ENCODE results near the gene ERCC4.

The ERCC4 gene

DNA sequence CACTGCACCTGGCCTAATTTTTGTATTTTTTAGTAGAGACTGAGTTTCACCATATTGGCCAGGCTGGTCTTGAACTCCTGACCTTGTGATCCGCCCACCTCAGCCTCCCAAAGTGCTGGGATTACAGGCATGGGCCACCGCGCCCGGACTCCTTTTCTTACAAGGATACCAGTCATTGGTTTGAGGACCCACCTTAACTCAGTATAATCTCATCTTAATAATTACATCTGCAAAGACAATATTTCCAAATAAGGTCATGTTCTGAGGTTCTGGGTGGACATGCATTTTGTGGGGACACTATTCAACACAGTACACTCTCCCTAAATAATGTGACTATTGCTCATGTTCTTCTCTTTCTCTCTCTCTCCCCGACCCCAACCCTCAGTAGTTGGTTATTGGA lies 63.7 kb downstream of the ERCC4 start:
- Histone ChIP-seq H3K36me3 (ENCODE audit: control insufficient read depth, insufficient read depth, low read length) (no peaks in the 10 kb centered on the region), H3K4me3 (ENCODE audit: low read length) (no peak overlapping the region), H3K9me3 (ENCODE audit: control insufficient read depth, low read length) (no peaks in the 10 kb centered on the region), H3K9ac (ENCODE audit: low read length) (no peak overlapping the region), H3K27me3 (ENCODE audit: control insufficient read depth, insufficient read depth, low read length) (no peaks in the 10 kb centered on the region), H3K4me1 (ENCODE audit: control insufficient read depth, insufficient read depth, low read length) (no peaks in the 10 kb centered on the region)

DNA sequence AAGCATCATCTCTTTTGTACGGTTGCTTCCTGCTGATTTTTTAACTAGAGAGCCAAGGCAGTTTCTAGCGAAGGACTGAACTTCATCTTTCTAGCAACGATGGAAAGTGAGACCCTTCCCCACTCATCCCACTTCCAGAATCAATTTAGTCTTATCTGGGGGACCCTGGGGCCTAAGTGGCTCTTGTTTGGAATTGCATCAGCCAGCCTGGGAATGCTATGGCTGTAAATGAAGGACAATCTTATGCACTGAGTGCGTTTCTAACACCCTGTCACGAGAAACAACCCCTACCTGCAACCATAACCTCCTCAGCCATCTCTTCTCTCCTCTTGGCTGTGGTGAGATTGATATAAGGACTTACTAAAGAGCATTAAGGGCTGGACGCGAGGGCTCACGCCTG lies 64.8 kb downstream of the ERCC4 start:
- Histone ChIP-seq H3K4me1 (ENCODE audit: control insufficient read depth, insufficient read depth, low read length) (no peaks in the 10 kb centered on the region), H3K27me3 (ENCODE audit: control insufficient read depth, insufficient read depth, low read length) (no peaks in the 10 kb centered on the region), H3K9ac (ENCODE audit: low read length) (no peak overlapping the region), H3K9me3 (ENCODE audit: control insufficient read depth, low read length) (no peaks in the 10 kb centered on the region), H3K4me3 (ENCODE audit: low read length) (no peak overlapping the region), H3K36me3 (ENCODE audit: control insufficient read depth, insufficient read depth, low read length) (no peaks in the 10 kb centered on the region)

GRCh38 chr16:13988038-13988437 lies 68.1 kb downstream of the ERCC4 start:
- H3K36me3 ChIP-seq (ENCODE audit: control insufficient read depth, insufficient read depth, low read length) = no peaks in the 10 kb centered on the region
- no peak overlapping the region for H3K9ac ChIP-seq (ENCODE audit: low read length)
- H3K4me1 ChIP-seq (ENCODE audit: control insufficient read depth, insufficient read depth, low read length) = no peaks in the 10 kb centered on the region
- H3K4me3 ChIP-seq (ENCODE audit: low read length) = no peak overlapping the region
- no peaks in the 10 kb centered on the region for H3K9me3 ChIP-seq (ENCODE audit: control insufficient read depth, low read length)
- H3K27me3 ChIP-seq (ENCODE audit: control insufficient read depth, insufficient read depth, low read length) = no peaks in the 10 kb centered on the region

DNA sequence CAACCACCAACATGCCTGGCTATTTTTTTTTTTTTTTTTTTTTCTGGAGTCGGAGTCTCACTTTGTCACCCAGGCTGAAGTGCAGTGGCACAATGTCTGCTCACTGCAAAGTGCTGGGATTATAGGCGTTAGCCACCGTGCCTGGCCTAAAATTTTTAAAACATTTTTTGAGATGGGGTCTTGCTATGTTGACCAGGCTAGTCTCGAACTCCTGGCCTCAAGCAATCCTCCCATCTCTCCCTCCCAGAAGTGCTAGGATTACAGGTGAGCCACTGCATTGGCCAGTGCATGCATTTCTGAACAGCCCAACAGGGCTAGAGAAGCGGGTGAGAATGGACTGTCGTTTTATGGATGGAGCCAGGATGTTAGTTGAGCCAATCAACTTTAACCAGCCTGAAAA lies 72.4 kb downstream of the ERCC4 start:
- H3K4me3 ChIP-seq (ENCODE audit: low read length) = no peak overlapping the region
- H3K9me3 ChIP-seq (ENCODE audit: control insufficient read depth, low read length) = no peaks in the 10 kb centered on the region
- H3K9ac ChIP-seq (ENCODE audit: low read length) = no peak overlapping the region
- H3K27me3 ChIP-seq (ENCODE audit: control insufficient read depth, insufficient read depth, low read length) = no peaks in the 10 kb centered on the region
- no peaks in the 10 kb centered on the region for H3K36me3 ChIP-seq (ENCODE audit: control insufficient read depth, insufficient read depth, low read length)
- H3K4me1 ChIP-seq (ENCODE audit: control insufficient read depth, insufficient read depth, low read length) = no peaks in the 10 kb centered on the region

- Histone ChIP-seq H3K4me1 (ENCODE audit: control insufficient read depth, insufficient read depth, low read length) (no peaks in the 10 kb centered on the region), H3K9me3 (ENCODE audit: control insufficient read depth, low read length) (no peaks in the 10 kb centered on the region), H3K36me3 (ENCODE audit: control insufficient read depth, insufficient read depth, low read length) (no peaks in the 10 kb centered on the region), H3K27me3 (ENCODE audit: control insufficient read depth, insufficient read depth, low read length) (no peaks in the 10 kb centered on the region), H3K4me3 (ENCODE audit: low read length) (no peak overlapping the region), H3K9ac (ENCODE audit: low read length) (no peak overlapping the region)
Measured at GRCh38 chr16:13992976-13993375, 73.0 kb downstream of the ERCC4 start.

DNA sequence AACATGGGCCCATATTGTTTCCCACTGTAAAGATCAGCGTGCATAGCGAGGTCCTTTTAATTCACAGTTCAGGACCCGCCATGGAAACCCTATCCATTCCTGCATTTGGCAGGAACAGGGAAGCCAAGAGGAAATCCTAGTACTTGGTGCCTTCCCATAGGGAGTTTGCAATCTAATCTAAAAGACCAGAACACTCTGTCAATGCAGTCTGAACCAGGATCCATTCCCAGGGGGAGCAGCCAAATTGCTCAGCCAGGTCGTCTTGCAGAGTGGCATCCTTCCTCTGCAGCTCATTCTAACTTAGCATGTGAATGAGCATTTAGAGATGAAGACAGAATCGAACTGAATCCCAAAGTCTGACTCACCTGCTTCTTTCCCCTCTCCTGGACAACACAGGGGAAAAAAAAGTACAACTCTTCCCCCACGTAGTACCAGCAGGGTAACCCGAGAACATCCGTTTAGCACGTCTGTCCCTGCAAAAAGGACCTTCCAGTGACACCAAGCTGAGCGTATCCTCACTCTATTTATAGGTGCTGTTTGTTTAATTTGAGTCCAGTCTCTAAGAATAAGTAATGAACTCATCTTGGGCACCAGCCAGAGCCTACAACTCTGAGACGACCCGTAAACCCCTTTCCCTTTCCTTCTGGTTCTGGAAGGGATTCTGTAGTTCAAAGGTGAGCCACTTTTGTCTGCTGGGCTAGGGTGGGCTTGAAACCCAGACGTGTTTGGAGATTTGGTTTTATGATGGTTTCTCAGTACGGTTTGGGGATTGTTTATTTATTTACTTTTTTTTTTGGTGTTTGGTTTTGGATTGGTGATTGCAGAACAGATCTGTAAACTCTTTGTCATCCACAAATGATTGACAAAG lies 74.5 kb downstream of the ERCC4 start:
- Histone ChIP-seq H3K36me3 (ENCODE audit: control insufficient read depth, insufficient read depth, low read length) (no peaks in the 10 kb centered on the region), H3K4me3 (ENCODE audit: low read length) (no peak overlapping the region), H3K4me1 (ENCODE audit: control insufficient read depth, insufficient read depth, low read length) (no peaks in the 10 kb centered on the region), H3K27me3 (ENCODE audit: control insufficient read depth, insufficient read depth, low read length) (no peaks in the 10 kb centered on the region), H3K9me3 (ENCODE audit: control insufficient read depth, low read length) (no peaks in the 10 kb centered on the region), H3K9ac (ENCODE audit: low read length) (no peak overlapping the region)

DNA sequence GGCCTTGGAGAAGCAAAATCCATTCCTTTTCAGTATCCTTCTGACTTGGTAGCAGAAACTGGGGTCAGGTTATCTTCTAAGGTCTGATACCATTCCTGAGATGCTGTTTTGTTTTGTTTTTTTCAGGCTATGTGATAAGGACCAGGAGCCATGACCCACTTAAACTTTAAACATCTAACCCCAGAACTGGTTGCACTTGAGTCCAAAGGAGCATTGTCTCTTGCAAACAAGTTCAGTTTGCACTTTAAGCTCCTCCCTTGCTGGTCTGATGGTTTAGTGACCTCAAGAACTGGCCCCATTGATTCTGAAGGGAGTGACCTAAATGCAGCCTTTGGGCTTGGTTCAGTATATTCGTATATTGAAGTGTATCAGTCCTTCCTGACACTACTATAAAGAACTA lies 75.2 kb downstream of the ERCC4 start:
- Histone ChIP-seq H3K9ac (ENCODE audit: low read length) (no peak overlapping the region), H3K4me3 (ENCODE audit: low read length) (no peak overlapping the region), H3K4me1 (ENCODE audit: control insufficient read depth, insufficient read depth, low read length) (no peaks in the 10 kb centered on the region), H3K9me3 (ENCODE audit: control insufficient read depth, low read length) (no peaks in the 10 kb centered on the region), H3K36me3 (ENCODE audit: control insufficient read depth, insufficient read depth, low read length) (no peaks in the 10 kb centered on the region), H3K27me3 (ENCODE audit: control insufficient read depth, insufficient read depth, low read length) (no peaks in the 10 kb centered on the region)

- no peaks in the 10 kb centered on the region for H3K4me1 ChIP-seq (ENCODE audit: control insufficient read depth, insufficient read depth, low read length)
Measured at GRCh38 chr16:13996778-13997288, 76.9 kb downstream of the ERCC4 start.

GRCh38 chr16:13997526-13997925 lies 77.6 kb downstream of the ERCC4 start:
- Histone ChIP-seq H3K9me3 (ENCODE audit: control insufficient read depth, low read length) (no peaks in the 10 kb centered on the region), H3K4me1 (ENCODE audit: control insufficient read depth, insufficient read depth, low read length) (no peaks in the 10 kb centered on the region), H3K4me3 (ENCODE audit: low read length) (no peak overlapping the region), H3K36me3 (ENCODE audit: control insufficient read depth, insufficient read depth, low read length) (no peaks in the 10 kb centered on the region), H3K9ac (ENCODE audit: low read length) (no peak overlapping the region), H3K27me3 (ENCODE audit: control insufficient read depth, insufficient read depth, low read length) (no peaks in the 10 kb centered on the region)

More at GRCh38 chr16:13996778-13997288, 76.9 kb downstream of the ERCC4 start:
- H3K9ac ChIP-seq (ENCODE audit: low read length) = no peak overlapping the region
- H3K36me3 ChIP-seq (ENCODE audit: control insufficient read depth, insufficient read depth, low read length) = no peaks in the 10 kb centered on the region
- no peaks in the 10 kb centered on the region for H3K27me3 ChIP-seq (ENCODE audit: control insufficient read depth, insufficient read depth, low read length)
- no peaks in the 10 kb centered on the region for H3K9me3 ChIP-seq (ENCODE audit: control insufficient read depth, low read length)
- no peak overlapping the region for H3K4me3 ChIP-seq (ENCODE audit: low read length)

DNA sequence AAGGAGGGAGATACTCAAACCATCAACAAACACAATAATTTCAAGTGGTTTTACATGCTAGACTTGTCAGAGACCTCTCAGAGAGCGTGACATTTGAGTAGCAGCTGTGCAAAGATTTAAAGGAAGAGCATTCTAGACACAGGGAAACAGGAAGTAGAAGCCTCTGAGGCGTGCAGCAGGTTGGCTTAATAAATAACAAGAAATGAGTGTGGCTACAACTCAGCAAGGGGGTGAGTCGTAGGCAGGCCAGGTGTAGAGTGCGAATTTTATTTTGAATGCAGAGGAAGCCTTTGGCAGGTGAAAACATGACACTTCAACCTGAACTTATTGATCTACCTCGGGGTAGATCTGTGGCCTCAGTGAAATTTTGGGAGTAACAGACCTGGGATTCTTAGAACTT lies 78.0 kb downstream of the ERCC4 start:
- Histone ChIP-seq H3K9ac (ENCODE audit: low read length) (no peak overlapping the region), H3K9me3 (ENCODE audit: control insufficient read depth, low read length) (no peaks in the 10 kb centered on the region), H3K4me3 (ENCODE audit: low read length) (no peak overlapping the region), H3K4me1 (ENCODE audit: control insufficient read depth, insufficient read depth, low read length) (peaks cover 3% of the 10 kb centered on the region), H3K27me3 (ENCODE audit: control insufficient read depth, insufficient read depth, low read length) (no peaks in the 10 kb centered on the region), H3K36me3 (ENCODE audit: control insufficient read depth, insufficient read depth, low read length) (no peaks in the 10 kb centered on the region)

DNA sequence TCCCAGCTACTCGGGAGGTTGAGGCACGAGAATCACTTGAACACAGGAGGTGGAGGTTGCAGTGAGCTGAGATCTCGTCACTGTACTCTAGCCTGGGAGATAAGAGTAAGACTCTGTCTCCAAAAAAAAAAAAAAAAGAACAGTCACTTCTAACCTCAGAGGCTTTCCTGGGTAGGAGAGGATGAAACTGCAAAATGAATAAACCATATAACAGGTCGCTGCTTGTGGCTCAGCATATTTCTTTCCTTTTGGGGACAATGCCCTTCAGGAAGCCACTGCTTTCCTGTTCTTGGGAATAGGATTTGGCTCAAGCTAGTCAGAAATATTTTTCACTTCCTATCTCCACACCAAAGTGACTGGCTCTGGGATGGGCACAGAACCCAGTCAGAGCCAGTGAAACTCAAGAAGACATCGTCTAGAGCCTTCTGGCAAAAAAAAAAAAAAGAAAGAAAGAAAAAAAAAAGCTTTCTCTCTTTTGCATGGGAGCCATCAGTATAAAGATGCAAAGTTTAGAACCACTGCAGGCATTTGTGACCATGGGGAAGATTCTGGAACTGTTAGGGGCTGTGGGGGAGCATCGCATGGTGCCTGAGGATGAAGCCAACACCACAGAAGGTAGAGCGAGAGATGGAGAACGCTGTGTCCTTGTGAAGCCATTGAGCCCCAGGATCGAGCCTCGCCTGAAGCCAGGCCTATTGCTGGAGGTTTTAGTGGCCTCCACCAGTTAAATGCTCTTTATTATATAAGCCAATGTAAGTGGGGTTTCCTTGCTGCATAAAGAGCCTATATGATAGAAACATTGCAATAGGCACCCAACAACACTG lies 79.3 kb downstream of the ERCC4 start:
- Histone ChIP-seq H3K9me3 (ENCODE audit: control insufficient read depth, low read length) (no peaks in the 10 kb centered on the region), H3K36me3 (ENCODE audit: control insufficient read depth, insufficient read depth, low read length) (no peaks in the 10 kb centered on the region), H3K9ac (ENCODE audit: low read length) (no peak overlapping the region), H3K4me1 (ENCODE audit: control insufficient read depth, insufficient read depth, low read length) (peaks cover 7% of the 10 kb centered on the region), H3K4me3 (ENCODE audit: low read length) (no peak overlapping the region), H3K27me3 (ENCODE audit: control insufficient read depth, insufficient read depth, low read length) (no peaks in the 10 kb centered on the region)

- no peaks in the 10 kb centered on the region for H3K9me3 ChIP-seq (ENCODE audit: control insufficient read depth, low read length)
- no peak overlapping the region for H3K4me3 ChIP-seq (ENCODE audit: low read length)
- H3K9ac ChIP-seq (ENCODE audit: low read length) = no peak overlapping the region
- no peaks in the 10 kb centered on the region for H3K36me3 ChIP-seq (ENCODE audit: control insufficient read depth, insufficient read depth, low read length)
- H3K4me1 ChIP-seq (ENCODE audit: control insufficient read depth, insufficient read depth, low read length) = peaks cover 7% of the 10 kb centered on the region
- H3K27me3 ChIP-seq (ENCODE audit: control insufficient read depth, insufficient read depth, low read length) = no peaks in the 10 kb centered on the region
Measured at GRCh38 chr16:13999895-14000425, 80.0 kb downstream of the ERCC4 start.
